ENCODE results near the gene PTX4. TPM values are rescaled to one million over a fixed set of nuclear protein-coding genes. Genes with fewer than 3 reads are reported as not detected.

Gene PTX4
- total RNA-seq, 1 donor from 2014 or later = not detected

DNA sequence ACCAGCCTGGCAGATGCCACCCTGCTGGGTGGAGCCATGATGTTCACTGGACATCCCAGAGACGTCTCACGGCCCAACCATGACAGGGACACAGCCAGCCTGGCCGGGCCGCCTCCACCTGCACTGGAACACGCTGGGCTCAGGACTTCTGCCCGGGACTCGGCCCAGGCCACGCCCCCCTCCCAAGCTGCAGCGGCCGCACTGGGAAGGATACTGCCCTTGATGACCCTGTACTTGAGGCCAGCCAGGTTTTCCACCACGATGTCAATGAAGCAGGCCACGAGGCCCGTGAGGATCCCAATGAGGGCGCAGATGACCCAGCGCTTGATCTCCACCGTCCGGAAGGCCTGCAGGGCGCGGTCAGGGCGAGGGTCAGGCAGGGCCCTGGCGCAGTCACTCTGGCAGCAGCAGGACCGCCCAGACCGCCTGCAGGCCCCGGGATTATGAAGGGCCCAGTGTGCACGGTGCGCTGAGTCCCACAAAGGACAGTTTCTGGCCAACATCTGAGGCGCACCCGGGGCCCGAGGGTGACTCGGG, 28.1 kb downstream of the PTX4 start:
- no peaks in the 10 kb centered on the region for H3K4me1 ChIP-seq
- no peaks in the 10 kb centered on the region for H3K9me3 ChIP-seq
- no peak for TF ChIP-seq CTCF (IDR thresholded peaks at IDR 0.05)
- H3K27ac ChIP-seq = no peak overlapping the region
- ATAC-seq (no peak), DNase-seq (peak; percentile 60)
- H3K27me3 ChIP-seq = no peaks in the 10 kb centered on the region
- intact Hi-C loops (cut with DNase I) = no loop called here
- H3K4me3 ChIP-seq = no peak overlapping the region
- peaks cover 70% of the 10 kb centered on the region for H3K36me3 ChIP-seq

GRCh38 chr16:1459967-1460366, 28.8 kb downstream of the PTX4 start:
- Histone ChIP-seq H3K4me1 (no peaks in the 10 kb centered on the region), H3K4me3 (no peak overlapping the region), H3K36me3 (peaks cover 76% of the 10 kb centered on the region), H3K9me3 (no peaks in the 10 kb centered on the region), H3K27ac (no peak overlapping the region), H3K27me3 (no peaks in the 10 kb centered on the region)
- TF ChIP-seq CTCF (IDR thresholded peaks at IDR 0.05) = no peak
- no peak for ATAC-seq
- no peak for DNase-seq
- intact Hi-C loops (cut with DNase I) = no loop called here

DNA sequence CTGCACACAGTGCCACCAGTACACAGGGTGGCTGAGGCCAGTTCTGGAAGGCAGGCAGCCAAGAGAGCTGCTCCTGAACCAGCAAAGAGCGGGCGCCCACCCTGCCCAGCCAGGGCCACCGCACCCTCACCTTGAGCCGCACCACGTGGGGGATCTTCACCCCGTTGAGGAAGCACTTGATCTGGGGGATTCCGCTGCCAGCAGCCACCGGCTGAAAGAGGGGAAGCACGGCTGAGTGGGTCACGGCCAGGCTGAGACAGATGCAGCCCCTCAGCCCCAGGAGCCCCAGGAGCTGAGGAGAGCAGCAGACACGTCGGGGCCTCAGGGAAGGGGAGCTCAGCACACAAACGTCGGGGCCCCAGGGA, 29.8 kb downstream of the PTX4 start:
- intact Hi-C loops (cut with DNase I) = no loop called here

GRCh38 chr16:1458336-1458976, 30.3 kb downstream of the PTX4 start:
- Histone ChIP-seq H3K4me3 (no peak overlapping the region), H3K27me3 (no peaks in the 10 kb centered on the region), H3K27ac (no peak overlapping the region), H3K36me3 (peaks cover 78% of the 10 kb centered on the region), H3K4me1 (no peaks in the 10 kb centered on the region), H3K9me3 (no peaks in the 10 kb centered on the region)
- TF ChIP-seq CTCF (IDR thresholded peaks at IDR 0.05) = no peak
- no peak for DNase-seq
- intact Hi-C loops (cut with DNase I) = no loop called here
- no peak for ATAC-seq

More for the DNA sequence above, 29.8 kb downstream of the PTX4 start:
- ATAC-seq (no peak), DNase-seq (no peak)
- Histone ChIP-seq H3K36me3 (peaks cover 76% of the 10 kb centered on the region), H3K27ac (no peak overlapping the region), H3K4me3 (no peak overlapping the region), H3K4me1 (no peaks in the 10 kb centered on the region), H3K9me3 (no peaks in the 10 kb centered on the region), H3K27me3 (no peaks in the 10 kb centered on the region)
- TF ChIP-seq CTCF (IDR thresholded peaks at IDR 0.05) = no peak

GRCh38 chr16:1457489-1458245, 31.1 kb downstream of the PTX4 start:
- no peak for TF ChIP-seq CTCF (IDR thresholded peaks at IDR 0.05)
- ATAC-seq = no peak
- Histone ChIP-seq H3K9me3 (no peaks in the 10 kb centered on the region), H3K27me3 (no peaks in the 10 kb centered on the region), H3K27ac (no peak overlapping the region), H3K4me1 (no peaks in the 10 kb centered on the region), H3K36me3 (peaks cover 79% of the 10 kb centered on the region), H3K4me3 (no peak overlapping the region)
- DNase-seq = no peak
- intact Hi-C loops (cut with DNase I) = no loop called here
